ENCODE results near the gene HNRNPA0. TPM values are rescaled to one million over a fixed set of nuclear protein-coding genes. Genes with fewer than 3 reads are reported as not detected.

Gene HNRNPA0
- total and polyA plus RNA-seq, 2 of the 8 experiments (the other 6 are each of a cell fraction or from before 2014, with no cell fraction given) = 22.0 to 71.3 TPM

- TF ChIP-seq CHD7 (IDR thresholded peaks at IDR 0.05; ENCODE audit: insufficient replicate concordance, low read length) = no peak
- TF ChIP-seq BCL11A (IDR thresholded peaks at IDR 0.05; ENCODE audit: low read depth in 2 of 2, low read length in 2 of 2) = no peak
- TF ChIP-seq EP300 (IDR thresholded peaks at IDR 0.05; ENCODE audit: borderline replicate concordance in 1 of 2, low read depth in 2 of 2, low read length in 2 of 2) = peak; percentile 18 to 100; a peak in 2 of 3 replicates
- no peak for TF ChIP-seq USF2 (IDR thresholded peaks at IDR 0.05; ENCODE audit: low read length)
- no peak for TF ChIP-seq BACH1 (IDR thresholded peaks at IDR 0.05; ENCODE audit: low read length)
- TF ChIP-seq RNF2 (IDR thresholded peaks at IDR 0.05; ENCODE audit: borderline replicate concordance, low read depth, low read length, missing control alignments, poor library complexity, severe bottlenecking) = no peak
- TF ChIP-seq SP1 (IDR thresholded peaks at IDR 0.05; ENCODE audit: low read depth, low read length) = peak; percentile 59
- no peak for TF ChIP-seq NRF1 (IDR thresholded peaks at IDR 0.05; ENCODE audit: low read depth, low read length)
Measured at GRCh38 chr5:137754188-137754960, at the start of gene HNRNPA0 (continued).

All from H1 (cell line).